Islet precursor cell (in vitro differentiated cells): ENCODE results near the gene ACIN1.
A peak's percentile ranks its signal among the peaks of the same experiment; 100 is the strongest.
"Not testable (repeated sequence)": the region's sequence is repeated elsewhere in the genome, so short reads cannot be mapped to it uniquely, and the experiment has no call there.

Experiments
- DNase-seq: peaks from one replicate; pipeline ENCODE4 v3.0.0-alpha.2; 2018

The ACIN1 gene

DNA sequence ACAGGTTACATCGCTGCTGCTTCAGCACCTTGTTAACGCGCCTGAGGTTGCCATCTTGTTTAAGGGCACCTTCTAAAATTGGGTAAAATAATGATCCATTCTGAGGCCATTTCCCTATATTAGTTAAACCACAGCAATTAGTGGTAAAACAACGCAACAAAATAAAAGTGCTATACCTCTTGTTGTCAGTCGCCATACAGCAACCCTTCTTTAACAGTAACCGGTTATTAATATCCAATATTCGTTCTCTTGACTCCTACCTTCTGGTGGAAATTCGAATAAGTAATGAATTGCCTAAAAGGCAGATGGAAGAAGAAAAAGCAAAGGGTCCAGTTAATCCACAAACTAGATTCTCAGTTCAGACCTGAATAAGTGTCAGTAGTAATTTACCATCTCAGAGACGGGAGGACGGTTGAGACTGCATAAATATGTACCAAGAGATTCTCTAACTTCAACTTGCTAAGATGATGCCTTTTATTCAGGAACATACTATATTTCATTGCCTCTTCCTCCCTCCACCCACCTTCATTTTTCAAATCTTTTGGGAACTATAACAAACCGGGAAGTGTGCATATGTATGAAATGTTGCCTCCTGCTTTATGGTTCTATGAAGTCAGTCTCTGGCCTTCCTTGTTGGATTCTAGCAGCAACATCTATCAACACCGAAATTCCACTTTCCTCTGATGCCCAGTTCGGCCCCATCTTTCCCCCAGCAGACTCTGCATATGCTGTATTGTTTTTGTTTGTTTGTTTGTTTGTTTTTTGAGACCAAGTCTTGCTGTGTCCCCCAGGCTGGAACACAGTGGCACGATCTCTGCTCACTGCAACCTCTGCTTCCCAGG is 59.4 kb downstream of the ACIN1 start:
- no peak for DNase-seq

DNA sequence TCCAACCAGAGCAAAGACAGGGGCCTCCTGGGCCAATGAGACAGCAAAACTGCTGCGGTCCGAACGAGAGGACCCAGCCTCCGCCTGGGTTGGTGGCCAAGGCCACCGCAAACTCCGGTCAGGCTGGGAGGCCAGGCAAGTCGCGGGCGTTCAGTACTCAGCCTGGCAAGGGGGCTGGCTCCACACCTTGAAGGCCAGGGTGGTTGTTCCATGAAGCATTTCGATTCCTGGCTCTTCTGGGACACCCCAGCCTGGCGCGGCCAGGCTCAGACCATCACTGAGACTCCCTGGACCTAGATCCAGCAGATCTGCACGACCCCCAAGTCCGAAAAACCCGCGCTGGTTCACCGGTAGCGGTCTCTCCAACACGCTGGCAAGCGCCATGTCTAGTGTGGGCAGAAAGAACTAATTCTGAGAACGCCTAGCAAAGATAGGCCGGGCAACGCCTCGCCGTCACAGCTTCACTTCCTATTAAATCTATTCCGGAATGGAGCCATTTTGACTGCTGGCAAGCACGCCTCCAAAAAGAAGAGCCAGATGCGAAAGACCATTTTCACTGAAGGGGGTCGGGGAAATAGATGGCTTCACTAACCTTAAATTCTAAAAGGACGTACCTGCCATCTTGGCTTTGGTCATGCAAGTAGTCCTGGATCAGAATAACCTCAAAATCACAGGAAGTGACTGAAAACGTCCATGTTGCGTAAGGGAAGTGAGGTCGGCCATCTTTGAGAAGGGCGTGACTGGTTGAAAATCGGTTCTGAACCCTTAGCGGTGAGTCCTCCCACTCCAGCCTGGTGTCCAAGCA is 60.2 kb downstream of the ACIN1 start, which contains the start of gene PSMB5:
Gene PSMB5 (minus strand): TSS at position 403 of the 805 bp plus-strand sequence. CDS start 19 bp downstream, at position 384.
- peak; percentile 95 for DNase-seq

GRCh38 chr14:23033801-23034497 is 61.0 kb downstream of the ACIN1 start:
- DNase-seq = no peak

DNA sequence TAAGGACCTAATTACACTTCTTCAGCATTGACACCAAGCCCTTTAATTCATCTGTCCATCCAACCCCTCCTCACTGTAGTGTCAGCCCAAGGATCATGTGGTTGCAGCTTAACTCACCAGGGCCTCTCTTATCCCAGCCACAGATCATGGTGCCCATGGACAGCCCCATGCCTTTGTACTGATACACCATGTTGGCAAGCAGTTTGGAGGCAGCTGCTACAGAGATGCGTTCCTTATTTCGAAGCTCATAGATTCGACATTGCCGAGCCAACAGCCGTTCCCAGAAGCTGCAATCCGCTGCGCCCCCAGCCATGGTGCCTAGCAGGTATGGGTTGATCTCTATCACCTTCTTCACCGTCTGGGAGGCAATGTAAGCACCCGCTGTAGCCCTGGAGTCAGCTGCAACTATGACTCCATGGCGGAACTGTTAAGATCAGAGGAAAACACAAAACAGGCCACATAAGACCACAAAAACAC is 61.6 kb downstream of the ACIN1 start:
- DNase-seq = no peak

DNA sequence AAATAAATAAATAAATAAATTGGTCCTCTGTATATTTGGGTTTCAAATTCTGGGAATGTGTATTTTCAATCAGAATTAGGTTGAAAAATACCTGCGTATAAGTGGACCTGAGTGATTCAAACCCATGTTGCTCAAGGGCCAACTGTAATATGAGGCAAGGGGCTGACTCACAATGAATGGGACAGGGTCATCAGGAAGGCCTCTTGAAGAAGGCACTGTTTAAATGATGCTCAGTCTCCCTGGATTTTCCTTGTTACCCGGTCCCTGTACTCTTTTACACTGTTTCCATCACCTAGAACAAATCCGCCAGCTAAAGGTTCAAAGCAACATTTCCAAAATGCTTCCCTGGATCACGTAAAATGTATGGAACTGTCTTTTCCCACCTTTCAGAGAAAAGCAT is 64.0 kb downstream of the ACIN1 start:
- no peak for DNase-seq

DNA sequence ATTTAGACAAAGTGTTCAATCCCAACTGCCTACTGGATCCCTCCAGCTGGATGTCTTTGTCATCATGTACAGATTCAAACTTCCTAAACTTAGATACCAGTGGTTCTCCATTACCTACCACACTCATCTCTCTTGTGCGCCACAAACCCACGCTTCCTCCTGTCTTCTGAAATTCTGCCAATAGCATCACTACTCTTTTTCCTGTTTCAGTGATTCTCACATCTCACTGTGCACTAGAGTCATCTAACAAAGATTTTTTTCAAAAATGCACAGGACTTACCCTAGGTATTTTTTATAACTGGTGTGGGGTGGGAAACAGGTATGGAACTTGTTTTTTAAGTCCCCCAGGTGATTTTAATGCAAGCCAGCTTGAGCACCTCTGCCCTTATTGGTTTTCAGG is 66.1 kb downstream of the ACIN1 start:
- DNase-seq = no peak

DNA sequence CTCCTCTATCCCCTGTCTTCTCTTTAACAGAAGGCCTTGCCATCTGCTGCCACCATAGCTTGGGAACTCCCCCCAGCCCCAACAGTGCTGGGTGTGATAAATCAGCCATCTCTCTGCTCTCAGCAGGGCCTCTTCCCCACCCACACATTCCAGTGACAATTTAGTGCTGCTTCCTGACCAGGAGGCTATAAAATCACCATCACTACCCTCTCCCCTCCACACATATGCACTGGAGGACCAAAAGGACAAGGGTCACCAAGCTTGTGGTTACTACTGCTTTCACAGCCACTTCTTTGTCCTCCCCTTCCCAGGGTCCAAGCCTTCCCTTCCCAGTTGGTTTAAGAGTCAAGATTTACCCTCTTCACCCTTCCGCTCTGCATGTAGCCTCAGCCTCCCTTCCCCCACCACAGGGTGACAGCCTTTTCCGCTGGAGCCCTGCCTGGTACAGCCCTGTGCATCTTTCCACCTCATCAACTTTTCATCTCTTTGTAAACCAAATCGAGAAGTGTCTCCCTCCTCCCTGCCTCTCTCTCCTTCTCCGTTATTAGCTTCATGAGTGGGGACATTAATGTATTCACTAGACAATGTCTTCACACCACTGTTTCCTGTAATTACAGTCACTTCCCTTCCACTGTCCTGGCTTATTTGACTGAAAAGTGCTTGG is 69.7 kb downstream of the ACIN1 start:
- DNase-seq = peak; percentile 63

- DNase-seq = peak; percentile 49
Measured at GRCh38 chr14:23024612-23025075, 70.3 kb downstream of the ACIN1 start.

DNA sequence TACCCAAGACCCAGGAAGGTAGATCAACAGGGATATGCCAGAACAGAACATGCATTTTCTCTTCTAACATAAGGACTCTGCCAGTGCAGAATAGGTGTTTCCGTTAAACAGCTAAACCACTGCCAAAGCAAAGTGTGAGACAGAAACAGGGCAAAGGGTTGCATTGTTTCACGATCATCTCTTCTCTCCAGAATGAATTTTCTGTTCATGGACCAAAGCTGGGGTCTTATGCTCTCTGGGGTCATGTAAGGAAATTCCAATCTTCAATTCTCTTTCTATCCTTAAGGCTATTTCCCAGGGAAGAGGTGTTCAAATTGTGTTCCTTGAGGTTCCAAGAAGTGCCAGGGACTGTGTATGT is 71.2 kb downstream of the ACIN1 start:
- DNase-seq = peak; percentile 14

GRCh38 chr14:23023022-23023794 is 71.7 kb downstream of the ACIN1 start:
- DNase-seq = no peak

- DNase-seq = no peak
Measured at GRCh38 chr14:23021889-23022442, 73.0 kb downstream of the ACIN1 start.

- peak; percentile 26 for DNase-seq
Measured at GRCh38 chr14:23021434-23021833, 73.5 kb downstream of the ACIN1 start.

DNA sequence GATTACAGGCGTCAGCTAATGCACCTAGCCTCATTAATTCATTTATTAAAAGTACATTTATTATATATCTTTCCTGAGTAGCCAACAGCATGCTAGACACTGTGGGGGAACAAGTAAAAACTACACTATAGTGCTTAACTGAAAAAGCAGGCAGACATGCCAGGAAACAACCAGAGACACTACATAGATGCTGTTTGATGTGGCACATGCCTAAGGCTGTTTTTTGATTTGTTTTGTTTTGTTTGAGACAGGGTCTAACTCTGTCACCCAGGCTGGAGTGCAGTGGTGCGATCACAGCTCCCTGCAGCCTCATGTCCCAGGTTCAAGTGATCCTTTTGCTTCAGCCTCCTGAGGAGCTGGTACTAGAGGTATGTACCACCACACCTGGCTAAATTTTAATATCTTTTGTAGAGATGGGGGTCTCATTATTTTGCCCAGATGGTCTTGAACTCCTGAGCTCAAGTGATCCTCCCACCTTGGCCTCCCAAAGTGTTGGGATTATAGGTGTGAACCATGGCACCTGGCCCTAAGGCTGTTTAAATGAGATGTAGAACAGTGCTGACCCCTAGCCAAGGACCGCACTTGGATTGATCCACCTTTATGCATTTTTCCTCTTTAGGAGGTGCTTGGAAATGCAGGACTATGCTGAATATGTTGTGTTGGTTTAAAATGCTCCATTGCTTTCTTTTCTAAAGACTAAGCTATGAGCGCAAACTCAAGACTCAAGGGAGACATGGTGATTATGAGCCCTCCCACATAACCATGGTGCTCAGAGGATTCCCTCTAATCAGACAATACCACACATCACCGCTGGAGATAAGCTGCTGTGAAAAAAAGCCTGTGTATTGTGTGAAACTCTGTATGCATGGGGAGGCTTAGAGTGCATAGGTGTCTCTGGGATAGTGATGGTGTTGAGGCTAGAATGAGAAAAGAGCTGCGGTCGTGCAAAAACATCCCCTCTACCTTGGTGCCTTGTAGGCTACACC is 74.5 kb downstream of the ACIN1 start:
- no peak for DNase-seq

DNA sequence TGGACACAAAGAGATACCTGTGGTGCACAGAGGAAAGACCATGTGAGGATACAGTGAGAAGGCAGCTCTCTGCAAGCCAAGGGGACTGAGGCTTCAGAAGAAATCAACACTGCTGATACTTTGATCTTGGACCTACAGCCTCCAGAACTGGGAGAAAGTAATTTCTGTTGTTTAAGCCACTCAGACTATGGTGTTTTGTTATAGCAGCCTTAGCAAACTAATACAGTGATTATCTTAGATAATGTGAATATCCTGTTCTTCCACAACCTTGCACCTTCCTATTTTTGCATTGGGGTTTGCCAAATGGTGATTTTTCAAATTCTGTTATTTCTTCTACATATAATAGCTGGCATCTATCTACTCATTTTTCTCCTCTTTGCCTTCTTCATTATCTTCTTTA is 76.8 kb downstream of the ACIN1 start:
- DNase-seq = no peak

DNA sequence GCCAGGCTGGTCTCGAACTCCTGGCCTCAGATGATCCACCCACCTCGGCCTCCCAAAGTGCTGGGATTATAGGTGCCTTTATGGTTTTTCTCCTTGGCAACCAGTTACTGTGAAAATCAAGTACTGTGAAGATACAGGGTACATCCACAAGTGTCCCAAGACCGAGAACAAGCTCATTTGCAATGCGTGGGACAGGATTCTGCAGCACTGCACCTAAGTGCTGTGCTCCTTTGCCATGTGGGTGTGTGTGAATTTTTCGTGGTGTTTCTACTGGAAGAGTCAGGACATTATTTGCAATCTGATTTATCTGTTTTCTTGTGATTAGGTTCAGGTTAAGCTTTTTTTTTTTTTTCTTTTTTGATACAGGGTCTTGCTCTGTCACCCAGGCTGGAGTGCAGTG is 77.8 kb downstream of the ACIN1 start:
- DNase-seq = no peak

GRCh38 chr14:23015618-23016017 is 79.3 kb downstream of the ACIN1 start:
- no peak for DNase-seq

- DNase-seq = not testable (repeated sequence)
Measured at GRCh38 chr14:23013749-23014054, 81.2 kb downstream of the ACIN1 start.

DNA sequence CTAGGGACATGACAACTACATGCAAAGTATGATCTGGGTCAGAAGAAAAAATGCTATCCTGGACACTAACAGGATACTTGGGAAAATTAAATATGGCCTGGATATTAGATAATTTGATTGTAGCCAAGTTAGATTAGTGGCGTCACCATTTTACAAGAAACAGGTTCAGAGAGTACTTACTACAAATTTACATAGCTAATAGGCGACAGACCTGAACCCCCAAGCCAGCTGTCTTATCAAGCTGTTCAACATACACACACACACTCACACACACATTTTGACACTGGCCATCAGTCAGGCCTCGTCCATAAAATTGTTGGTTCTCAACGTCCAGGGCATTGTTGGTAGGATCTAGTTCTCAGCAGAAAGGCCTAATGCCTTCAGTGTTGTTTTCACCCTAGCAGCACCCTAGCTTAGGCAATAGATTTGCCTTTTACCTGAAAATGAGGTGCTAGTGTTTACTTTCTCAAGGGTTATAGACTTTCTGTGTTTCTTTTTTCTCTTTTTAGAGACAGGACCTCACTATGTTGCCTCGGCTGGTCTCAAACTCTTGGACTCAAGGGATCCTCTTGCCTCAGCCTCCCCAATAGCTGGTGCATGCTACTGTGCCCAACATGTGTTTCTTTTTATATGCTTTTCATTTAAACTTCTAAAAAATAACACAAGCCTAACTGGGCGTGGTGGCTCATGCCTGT is 81.7 kb downstream of the ACIN1 start:
- DNase-seq = no peak

DNA sequence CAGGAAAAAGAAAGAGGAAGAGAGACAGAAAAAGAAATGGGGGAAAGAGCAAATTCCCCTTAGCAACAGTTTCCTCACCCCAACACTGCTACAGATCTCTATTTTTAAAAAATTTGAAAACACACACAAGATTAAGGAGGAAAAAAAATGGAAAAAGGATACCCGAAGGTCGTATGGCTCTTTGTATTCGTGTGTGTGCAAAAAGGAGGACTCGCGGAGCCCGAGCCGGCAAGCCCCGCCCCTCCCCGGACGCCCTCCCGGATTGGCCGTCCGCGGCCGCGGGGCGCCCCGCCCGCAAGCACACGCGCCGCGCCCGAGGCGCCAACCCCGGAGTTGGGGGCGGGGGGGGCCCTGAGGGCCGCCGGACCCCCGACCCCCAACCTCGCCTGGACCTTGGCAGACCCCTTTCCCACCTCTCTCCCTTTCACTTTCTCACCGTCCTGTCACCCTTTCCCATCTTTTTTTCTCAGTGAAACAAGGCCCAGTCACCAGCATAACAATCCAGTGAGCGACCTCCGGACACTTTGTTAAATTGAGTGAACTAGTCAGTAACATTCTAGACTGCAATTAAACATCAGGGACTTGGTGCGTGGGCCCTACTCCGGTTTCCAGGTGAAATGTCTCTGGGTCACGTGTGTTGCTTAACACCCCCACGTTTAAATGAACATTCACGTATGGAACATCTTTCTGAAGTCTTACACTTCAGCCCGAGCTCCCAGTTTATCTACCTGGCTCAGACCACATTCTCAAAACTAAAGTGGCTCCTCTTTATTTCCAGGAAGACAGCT is 84.8 kb downstream of the ACIN1 start, which contains the start of gene C14orf93:
Gene C14orf93 (minus strand): TSS at position 205 of the 788 bp plus-strand sequence. CDS start 11,120 bp downstream, outside the sequence.
- peak; percentile 78 for DNase-seq
